Measurements from ENCODE around the gene PHEX.

The PHEX gene

DNA sequence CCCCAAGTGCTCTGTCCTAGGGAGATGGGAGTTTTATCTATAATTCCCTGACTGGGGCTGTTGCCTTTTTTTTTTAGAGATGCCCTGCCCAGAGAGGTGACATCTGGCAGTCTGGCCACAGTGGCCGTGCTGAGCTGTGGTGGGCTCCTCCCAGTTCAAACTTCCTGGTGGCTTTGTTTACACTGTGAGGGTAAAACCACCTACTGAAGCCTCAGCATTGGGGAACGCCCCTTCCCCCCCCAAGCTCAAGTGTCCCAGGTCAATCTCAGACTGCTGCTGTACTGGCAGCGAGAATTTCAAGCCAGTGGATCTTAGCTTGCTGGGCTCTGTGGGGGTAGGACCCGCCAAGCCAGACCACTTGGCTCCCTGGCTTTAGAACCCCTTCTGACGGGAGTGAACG lies 202.3 kb downstream of the PHEX start:
- no peak for DNase-seq (ENCODE audit: low read depth)
- no peak overlapping the region for H3K4me3 ChIP-seq (ENCODE audit: low read depth, low read length)
- TF ChIP-seq, protein P1, sequence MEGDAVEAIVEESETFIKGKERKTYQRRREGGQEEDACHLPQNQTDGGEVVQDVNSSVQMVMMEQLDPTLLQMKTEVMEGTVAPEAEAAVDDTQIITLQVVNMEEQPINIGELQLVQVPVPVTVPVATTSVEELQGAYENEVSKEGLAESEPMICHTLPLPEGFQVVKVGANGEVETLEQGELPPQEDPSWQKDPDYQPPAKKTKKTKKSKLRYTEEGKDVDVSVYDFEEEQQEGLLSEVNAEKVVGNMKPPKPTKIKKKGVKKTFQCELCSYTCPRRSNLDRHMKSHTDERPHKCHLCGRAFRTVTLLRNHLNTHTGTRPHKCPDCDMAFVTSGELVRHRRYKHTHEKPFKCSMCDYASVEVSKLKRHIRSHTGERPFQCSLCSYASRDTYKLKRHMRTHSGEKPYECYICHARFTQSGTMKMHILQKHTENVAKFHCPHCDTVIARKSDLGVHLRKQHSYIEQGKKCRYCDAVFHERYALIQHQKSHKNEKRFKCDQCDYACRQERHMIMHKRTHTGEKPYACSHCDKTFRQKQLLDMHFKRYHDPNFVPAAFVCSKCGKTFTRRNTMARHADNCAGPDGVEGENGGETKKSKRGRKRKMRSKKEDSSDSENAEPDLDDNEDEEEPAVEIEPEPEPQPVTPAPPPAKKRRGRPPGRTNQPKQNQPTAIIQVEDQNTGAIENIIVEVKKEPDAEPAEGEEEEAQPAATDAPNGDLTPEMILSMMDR (conservative IDR thresholded peaks at IDR 0.05; ENCODE audit: low read depth, low read length): no peak

DNA sequence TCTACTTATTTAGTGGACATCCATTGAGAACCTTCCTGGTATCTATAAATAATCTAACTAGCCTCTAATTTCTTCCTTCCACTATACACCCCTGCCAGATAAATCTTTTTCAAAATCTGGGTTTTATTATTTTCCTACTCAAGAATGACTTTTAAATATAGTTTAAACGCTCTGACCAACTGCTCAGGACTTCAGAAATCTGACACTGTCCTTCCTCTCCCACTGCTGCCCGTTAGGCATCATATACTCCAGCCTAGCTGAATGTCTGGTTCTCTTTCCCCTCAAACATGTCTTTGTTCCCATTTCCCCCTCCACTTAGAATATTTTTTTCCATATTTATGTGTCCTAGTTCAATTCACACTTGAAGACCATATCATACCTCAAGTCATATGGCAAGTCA lies 205.4 kb downstream of the PHEX start:
- TF ChIP-seq, protein P1 (conservative IDR thresholded peaks at IDR 0.05; ENCODE audit: low read depth, low read length): no peak
- DNase-seq (ENCODE audit: low read depth): no peak
- no peak overlapping the region for H3K4me3 ChIP-seq (ENCODE audit: low read depth, low read length)

DNA sequence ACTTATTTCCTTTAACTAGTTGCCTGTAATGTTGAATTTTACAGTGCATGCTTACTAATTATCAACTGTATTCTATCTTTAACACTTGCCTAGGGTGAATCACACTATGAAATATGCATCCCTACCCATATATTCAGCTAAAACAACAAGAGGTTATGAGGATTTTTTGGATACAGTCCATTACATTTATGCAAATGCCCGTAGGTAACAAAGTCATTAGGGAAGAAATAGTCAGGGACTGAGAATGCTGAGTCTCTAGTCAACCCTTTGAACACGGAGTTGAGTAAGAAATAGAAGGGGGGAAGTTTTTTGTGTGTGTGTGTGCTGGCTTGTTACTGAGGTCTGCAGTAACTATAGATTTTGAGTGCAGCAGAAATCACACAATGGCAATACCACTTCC lies 214.5 kb downstream of the PHEX start:
- peak; percentile 6 for DNase-seq (ENCODE audit: low read depth)
- no peak overlapping the region for H3K4me3 ChIP-seq (ENCODE audit: low read depth, low read length)
- TF ChIP-seq, protein P1 (conservative IDR thresholded peaks at IDR 0.05; ENCODE audit: low read depth, low read length): no peak

DNA sequence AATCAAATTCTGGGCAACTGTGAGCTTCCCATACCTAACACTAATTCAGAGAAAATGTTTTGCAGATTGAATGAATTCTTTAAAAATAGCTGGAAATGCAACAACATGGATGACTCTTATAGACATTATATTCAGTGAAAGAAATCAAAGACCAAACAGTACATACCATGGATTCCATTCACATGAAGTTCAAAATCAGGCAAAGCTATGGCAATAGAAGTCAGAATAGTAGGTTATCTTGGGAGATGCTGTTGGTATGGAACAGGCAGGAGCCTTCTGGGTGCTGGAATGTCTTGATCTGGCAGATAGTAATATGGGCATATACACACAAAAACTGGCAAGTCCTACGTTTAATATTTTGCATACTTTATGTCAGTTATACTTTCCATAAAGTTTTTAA lies 215.0 kb downstream of the PHEX start:
- TF ChIP-seq, protein P1 (conservative IDR thresholded peaks at IDR 0.05; ENCODE audit: low read depth, low read length): no peak
- DNase-seq (ENCODE audit: low read depth): peak; percentile 48
- H3K4me3 ChIP-seq (ENCODE audit: low read depth, low read length): no peak overlapping the region

DNA sequence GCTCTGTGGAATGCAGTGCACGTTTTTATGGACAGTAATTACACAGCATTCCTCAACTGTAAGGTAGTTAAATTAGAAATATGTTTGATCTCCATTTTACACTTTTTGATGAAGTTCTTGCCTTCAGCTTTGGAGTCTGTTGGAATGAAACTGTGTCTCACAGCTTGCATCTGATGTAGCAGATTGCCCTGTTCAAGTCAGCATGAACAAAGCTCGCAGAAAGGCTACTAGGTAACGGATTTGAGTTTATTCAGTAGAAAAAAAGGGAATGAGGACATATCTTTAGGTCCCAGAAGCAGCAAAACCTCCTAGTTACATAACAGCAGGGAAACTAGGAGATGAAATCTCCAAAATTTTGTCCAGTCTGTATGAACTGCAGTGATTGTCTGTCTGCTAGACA lies 216.3 kb downstream of the PHEX start:
- DNase-seq (ENCODE audit: low read depth): no peak
- TF ChIP-seq, protein P1 (conservative IDR thresholded peaks at IDR 0.05; ENCODE audit: low read depth, low read length): no peak
- no peak overlapping the region for H3K4me3 ChIP-seq (ENCODE audit: low read depth, low read length)

DNA sequence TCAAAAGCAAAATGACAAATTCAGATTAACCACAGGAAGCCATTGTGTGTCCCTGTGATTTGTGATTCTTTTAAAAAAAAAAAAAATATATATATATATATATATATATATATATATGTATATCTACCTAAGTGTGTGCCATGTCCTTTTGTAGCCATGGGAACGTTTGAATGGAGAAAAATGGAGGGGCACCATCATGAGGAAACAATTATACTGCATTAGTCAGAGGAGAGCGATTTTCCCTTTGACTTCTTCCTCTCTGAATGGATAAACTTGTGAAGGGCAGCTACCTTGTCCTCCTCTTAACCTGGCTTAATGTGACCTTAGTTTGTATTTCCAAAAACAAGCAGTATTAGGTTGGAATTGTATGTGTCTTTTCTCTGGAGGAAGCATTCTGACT lies 217.2 kb downstream of the PHEX start:
- TF ChIP-seq, protein P1 (conservative IDR thresholded peaks at IDR 0.05; ENCODE audit: low read depth, low read length): no peak
- H3K4me3 ChIP-seq (ENCODE audit: low read depth, low read length): no peak overlapping the region
- no peak for DNase-seq (ENCODE audit: low read depth)

DNA sequence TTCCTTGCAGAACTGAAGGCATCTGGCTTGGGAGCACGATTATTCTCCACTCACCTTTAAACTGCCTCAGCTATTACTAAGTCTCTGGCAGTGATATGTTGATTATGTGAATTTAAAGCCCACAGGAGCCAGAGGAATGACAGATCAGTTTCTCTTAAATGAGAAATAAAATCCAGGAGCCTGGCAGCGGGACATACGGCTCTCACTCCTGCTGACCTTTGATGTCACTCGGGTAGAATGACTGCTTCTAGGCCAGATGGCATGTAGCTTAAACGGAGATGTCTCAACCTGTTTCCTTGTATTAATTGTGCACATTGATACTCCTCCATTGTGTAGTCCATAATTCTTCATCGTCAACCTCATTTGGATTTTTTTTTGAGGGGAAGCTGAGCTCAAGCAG lies 236.6 kb downstream of the PHEX start:
- no peak overlapping the region for H3K4me3 ChIP-seq (ENCODE audit: low read depth, low read length)
- DNase-seq (ENCODE audit: low read depth): no peak
- TF ChIP-seq, protein P1 (conservative IDR thresholded peaks at IDR 0.05; ENCODE audit: low read depth, low read length): no peak
